WTC11 (cell line): Measurements from ENCODE around the gene ABTB2. TPM values are rescaled to one million over a fixed set of nuclear protein-coding genes. Genes with fewer than 3 reads are reported as not detected.

Experiments
- ATAC-seq: fragments of 200-7000 bp; cut with Tn5 transposase; 2 replicates; pipeline ENCODE4 v1.10.0; 2021; ENCODE audit warnings: mild to moderate bottlenecking, moderate library complexity
- CTCF ChIA-PET: fragments of 300-600 bp; sonication (Branson Sonifier 250); formaldehyde crosslinking; loops from one replicate; lab custom pipeline; 2021; ENCODE audit warnings: antibody characterized with exemption; lab: Charles Lee
- POLR2A ChIA-PET: fragments of 350-600 bp; sonication (Branson Sonifier 250); formaldehyde crosslinking; loops from one replicate; lab custom pipeline; 2021; ENCODE audit warnings: antibody characterized with exemption; lab: Charles Lee
- DNase-seq: peaks from one replicate; pipeline ENCODE4 v3.0.0; 2021; ENCODE audit warnings: low spot score
- H3K27ac Mint-ChIP-seq: 2 replicates; pipeline ENCODE4 v1.8.0; 2021; ENCODE audit warnings: mixed read lengths
- H3K27me3 Mint-ChIP-seq: 2 replicates; pipeline ENCODE4 v1.8.0; 2021; ENCODE audit warnings: low read depth, mild to moderate bottlenecking, moderate library complexity, mixed read lengths
- H3K36me3 Mint-ChIP-seq: 2 replicates; pipeline ENCODE4 v1.8.0; 2021; ENCODE audit warnings: mixed read lengths
- H3K4me1 Mint-ChIP-seq: 2 replicates; pipeline ENCODE4 v1.8.0; 2022; ENCODE audit warnings: mixed read lengths
- H3K4me3 Mint-ChIP-seq: 2 replicates; pipeline ENCODE4 v1.8.0; 2021; ENCODE audit warnings: mild to moderate bottlenecking, moderate library complexity, mixed read lengths
- H3K9me3 Mint-ChIP-seq: 2 replicates; pipeline ENCODE4 v1.8.0; 2021; ENCODE audit warnings: mixed read lengths
- AFF4 ChIP-seq: sonication (generic); formaldehyde crosslinking; IDR thresholded peaks from 2 replicates; pipeline ENCODE4 v1.8.1; 2023; ENCODE audit warnings: mild to moderate bottlenecking, missing genetic modification reagents, borderline replicate concordance
- EMX1 ChIP-seq: fragments of 250-450 bp; sonication (Bioruptor Pico); IDR thresholded peaks from 2 replicates; pipeline ENCODE4 v1.8.0; 2021; ENCODE audit warnings: mild to moderate bottlenecking
- FOXP1 ChIP-seq: sonication (generic); formaldehyde crosslinking; IDR thresholded peaks from 2 replicates; pipeline ENCODE4 v1.8.0; 2022; ENCODE audit warnings: missing genetic modification reagents, mild to moderate bottlenecking, moderate library complexity, borderline replicate concordance
- GRHL2 ChIP-seq: fragments of 250-450 bp; sonication (Bioruptor Pico); IDR thresholded peaks from 2 replicates; pipeline ENCODE4 v1.8.0; 2022; ENCODE audit warnings: mild to moderate bottlenecking, moderate library complexity; ENCODE audit not compliant: insufficient replicate concordance, severe bottlenecking
- KAT7 ChIP-seq: sonication (generic); formaldehyde crosslinking; IDR thresholded peaks from 2 replicates; pipeline ENCODE4 v1.8.1; 2023; ENCODE audit warnings: missing genetic modification reagents, mild to moderate bottlenecking, borderline replicate concordance
- NR2C2 ChIP-seq: sonication (generic); formaldehyde crosslinking; IDR thresholded peaks from 2 replicates; pipeline ENCODE4 v1.8.0; 2022; ENCODE audit warnings: mild to moderate bottlenecking, missing genetic modification reagents
- NR3C1 ChIP-seq: sonication (generic); formaldehyde crosslinking; conservative IDR thresholded peaks from 2 replicates; pipeline ENCODE4 v1.8.1; 2023; ENCODE audit warnings: low read depth, mild to moderate bottlenecking, missing genetic modification reagents
- TCF7 ChIP-seq: sonication (generic); formaldehyde crosslinking; IDR thresholded peaks from 2 replicates; pipeline ENCODE4 v1.8.0; 2022; ENCODE audit warnings: mild to moderate bottlenecking, low read depth, missing genetic modification reagents, moderate library complexity
- ZBTB21 ChIP-seq: sonication (generic); formaldehyde crosslinking; IDR thresholded peaks from 2 replicates; pipeline ENCODE4 v1.8.1; 2023; ENCODE audit warnings: mild to moderate bottlenecking, missing genetic modification reagents, borderline replicate concordance
- ZNF416 ChIP-seq: fragments of 250-450 bp; sonication (Bioruptor Pico); IDR thresholded peaks from 2 replicates; pipeline ENCODE4 v1.9.0; 2021; ENCODE audit warnings: mild to moderate bottlenecking, inconsistent platforms
- ZNF512 ChIP-seq: sonication (generic); formaldehyde crosslinking; IDR thresholded peaks from 2 replicates; pipeline ENCODE4 v1.8.1; 2022; ENCODE audit warnings: missing genetic modification reagents, borderline replicate concordance
- ZNF532 ChIP-seq: fragments of 250-450 bp; sonication (Bioruptor Pico); IDR thresholded peaks from 2 replicates; pipeline ENCODE4 v1.9.0; 2021; ENCODE audit warnings: mild to moderate bottlenecking, borderline replicate concordance
- ZNF671 ChIP-seq: fragments of 250-450 bp; sonication (Bioruptor Pico); IDR thresholded peaks from 2 replicates; pipeline ENCODE4 v1.8.0; 2021; ENCODE audit warnings: mild to moderate bottlenecking
- total RNA-seq: library from RNA; stranded (reverse); gene quantifications from 3 replicates; pipeline ENCODE4 v1.2.3, GENCODE V29; 2021
- TF ChIP-seq, protein P1 (sequence below): sonication (generic); formaldehyde crosslinking; conservative IDR thresholded peaks from 2 replicates; pipeline ENCODE4 v1.8.1; 2022; ENCODE audit warnings: mild to moderate bottlenecking, missing genetic modification reagents
- TF ChIP-seq, protein P2 (sequence below): sonication (generic); formaldehyde crosslinking; IDR thresholded peaks from 2 replicates; pipeline ENCODE4 v1.8.1; 2023; ENCODE audit warnings: mild to moderate bottlenecking, missing genetic modification reagents, moderate library complexity
- TF ChIP-seq, protein P3 (sequence below): sonication (generic); formaldehyde crosslinking; IDR thresholded peaks from 2 replicates; pipeline ENCODE4 v1.8.1; 2023; ENCODE audit warnings: mild to moderate bottlenecking, moderate library complexity, missing genetic modification reagents
- TF ChIP-seq, protein P4 (sequence below): sonication (generic); formaldehyde crosslinking; IDR thresholded peaks from 2 replicates; pipeline ENCODE4 v1.8.0; 2022; ENCODE audit warnings: mild to moderate bottlenecking, missing genetic modification reagents

ABTB2 gene
- total RNA-seq, 1 experiment from 2014 or later = 12.8 TPM

GRCh38 chr11:34157163-34157562 lies 200.6 kb downstream of the ABTB2 start:
- peaks cover 9% of the 10 kb centered on the region; the same call in 1 of the 2 replicates for H3K36me3 Mint-ChIP-seq
- H3K9me3 Mint-ChIP-seq = no peaks in the 10 kb centered on the region
- no peak overlapping the region for H3K27ac Mint-ChIP-seq
- no peak for ATAC-seq
- H3K4me1 Mint-ChIP-seq = no peaks in the 10 kb centered on the region
- DNase-seq = no peak
- POLR2A ChIA-PET = no interaction called here
- CTCF ChIA-PET = no interaction called here
- no peak for TF ChIP-seq ZNF532 (CRISPR knock-in tag)
- TF ChIP-seq ZNF671 (CRISPR knock-in tag) = no peak
- no peak for TF ChIP-seq AFF4 (CRISPR knock-in tag)
- TF ChIP-seq ZBTB21 = no peak
- TF ChIP-seq KAT7 (CRISPR knock-in tag) = no peak
- H3K27me3 Mint-ChIP-seq = no peaks in the 10 kb centered on the region
- no peak overlapping the region for H3K4me3 Mint-ChIP-seq

GRCh38 chr11:34155757-34156062 lies 202.1 kb downstream of the ABTB2 start:
- CTCF ChIA-PET = interaction anchor here (1.0 to 7.4 kb wide), 3 partner anchors 19 to 201 kb away, joined by 3 to 55 read pairs (median 3); no protein-coding TSS in a partner anchor
- TF ChIP-seq, protein P1, sequence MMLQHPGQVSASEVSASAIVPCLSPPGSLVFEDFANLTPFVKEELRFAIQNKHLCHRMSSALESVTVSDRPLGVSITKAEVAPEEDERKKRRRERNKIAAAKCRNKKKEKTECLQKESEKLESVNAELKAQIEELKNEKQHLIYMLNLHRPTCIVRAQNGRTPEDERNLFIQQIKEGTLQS = no peak
- TF ChIP-seq FOXP1 (CRISPR knock-in tag) (no peak), NR2C2 (CRISPR knock-in tag) (no peak), TCF7 (CRISPR knock-in tag) (no peak)
- H3K36me3 Mint-ChIP-seq = peaks cover 9% of the 10 kb centered on the region; the same call in 1 of the 2 replicates
- H3K27ac Mint-ChIP-seq = no peak overlapping the region
- POLR2A ChIA-PET = no interaction called here
- no peak for DNase-seq
- ATAC-seq = no peak
- no peaks in the 10 kb centered on the region for H3K4me1 Mint-ChIP-seq
- no peaks in the 10 kb centered on the region for H3K27me3 Mint-ChIP-seq
- H3K9me3 Mint-ChIP-seq = no peaks in the 10 kb centered on the region
- H3K4me3 Mint-ChIP-seq = no peak overlapping the region

- ATAC-seq = no peak
- Mint-ChIP-seq H3K27me3 (no peaks in the 10 kb centered on the region), H3K9me3 (no peaks in the 10 kb centered on the region)
- TF ChIP-seq KAT7 (CRISPR knock-in tag) = no peak
- TF ChIP-seq ZNF416 (CRISPR knock-in tag) = no peak
- TF ChIP-seq GRHL2 (CRISPR knock-in tag) = no peak
- TF ChIP-seq, protein P2, sequence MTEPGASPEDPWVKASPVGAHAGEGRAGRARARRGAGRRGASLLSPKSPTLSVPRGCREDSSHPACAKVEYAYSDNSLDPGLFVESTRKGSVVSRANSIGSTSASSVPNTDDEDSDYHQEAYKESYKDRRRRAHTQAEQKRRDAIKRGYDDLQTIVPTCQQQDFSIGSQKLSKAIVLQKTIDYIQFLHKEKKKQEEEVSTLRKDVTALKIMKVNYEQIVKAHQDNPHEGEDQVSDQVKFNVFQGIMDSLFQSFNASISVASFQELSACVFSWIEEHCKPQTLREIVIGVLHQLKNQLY (CRISPR knock-in tag) = no peak
- no peak for TF ChIP-seq NR3C1 (CRISPR knock-in tag)
- TF ChIP-seq ZNF512 (CRISPR knock-in tag) = no peak
- TF ChIP-seq, protein P3, sequence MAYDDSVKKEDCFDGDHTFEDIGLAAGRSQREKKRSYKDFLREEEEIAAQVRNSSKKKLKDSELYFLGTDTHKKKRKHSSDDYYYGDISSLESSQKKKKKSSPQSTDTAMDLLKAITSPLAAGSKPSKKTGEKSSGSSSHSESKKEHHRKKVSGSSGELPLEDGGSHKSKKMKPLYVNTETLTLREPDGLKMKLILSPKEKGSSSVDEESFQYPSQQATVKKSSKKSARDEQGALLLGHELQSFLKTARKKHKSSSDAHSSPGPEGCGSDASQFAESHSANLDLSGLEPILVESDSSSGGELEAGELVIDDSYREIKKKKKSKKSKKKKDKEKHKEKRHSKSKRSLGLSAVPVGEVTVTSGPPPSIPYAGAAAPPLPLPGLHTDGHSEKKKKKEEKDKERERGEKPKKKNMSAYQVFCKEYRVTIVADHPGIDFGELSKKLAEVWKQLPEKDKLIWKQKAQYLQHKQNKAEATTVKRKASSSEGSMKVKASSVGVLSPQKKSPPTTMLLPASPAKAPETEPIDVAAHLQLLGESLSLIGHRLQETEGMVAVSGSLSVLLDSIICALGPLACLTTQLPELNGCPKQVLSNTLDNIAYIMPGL (CRISPR knock-in tag) = no peak
- TF ChIP-seq EMX1 (CRISPR knock-in tag) = no peak
- TF ChIP-seq, protein P4, sequence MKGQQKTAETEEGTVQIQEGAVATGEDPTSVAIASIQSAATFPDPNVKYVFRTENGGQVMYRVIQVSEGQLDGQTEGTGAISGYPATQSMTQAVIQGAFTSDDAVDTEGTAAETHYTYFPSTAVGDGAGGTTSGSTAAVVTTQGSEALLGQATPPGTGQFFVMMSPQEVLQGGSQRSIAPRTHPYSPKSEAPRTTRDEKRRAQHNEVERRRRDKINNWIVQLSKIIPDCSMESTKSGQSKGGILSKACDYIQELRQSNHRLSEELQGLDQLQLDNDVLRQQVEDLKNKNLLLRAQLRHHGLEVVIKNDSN = no peak
Measured at GRCh38 chr11:34155057-34155756, 202.6 kb downstream of the ABTB2 start.

More at GRCh38 chr11:34155057-34155756, 202.6 kb downstream of the ABTB2 start:
- ChIA-PET CTCF (interaction anchor here (1.0 to 7.4 kb wide), 4 partner anchors 19 to 201 kb away, joined by 3 to 55 read pairs (median 3); no protein-coding TSS in a partner anchor), POLR2A (no interaction called here)
- H3K4me1 Mint-ChIP-seq = no peaks in the 10 kb centered on the region
- no peak for DNase-seq
- H3K36me3 Mint-ChIP-seq = peaks cover 9% of the 10 kb centered on the region; the same call in 1 of the 2 replicates
- H3K27ac Mint-ChIP-seq = no peak overlapping the region
- H3K4me3 Mint-ChIP-seq = no peak overlapping the region
